GM23248 (cell line): ENCODE measurements around the gene ADGRG1.

ENCODE experiments used
- EZH2 ChIP-seq: fragments of 200-600 bp; sonication (generic); IDR thresholded peaks from 2 replicates; pipeline ENCODE4 v1.6.1; 2018; ENCODE audit warnings: antibody characterized with exemption, mild to moderate bottlenecking; ENCODE audit not compliant: insufficient read depth, poor library complexity, severe bottlenecking
- EZH2phosphoT487 ChIP-seq: fragments of 200-600 bp; sonication (generic); IDR thresholded peaks from 2 replicates; pipeline ENCODE4 v1.6.1; 2018; ENCODE audit warnings: antibody characterized with exemption, moderate library complexity, mild to moderate bottlenecking, low read depth; ENCODE audit not compliant: insufficient read depth

DNA sequence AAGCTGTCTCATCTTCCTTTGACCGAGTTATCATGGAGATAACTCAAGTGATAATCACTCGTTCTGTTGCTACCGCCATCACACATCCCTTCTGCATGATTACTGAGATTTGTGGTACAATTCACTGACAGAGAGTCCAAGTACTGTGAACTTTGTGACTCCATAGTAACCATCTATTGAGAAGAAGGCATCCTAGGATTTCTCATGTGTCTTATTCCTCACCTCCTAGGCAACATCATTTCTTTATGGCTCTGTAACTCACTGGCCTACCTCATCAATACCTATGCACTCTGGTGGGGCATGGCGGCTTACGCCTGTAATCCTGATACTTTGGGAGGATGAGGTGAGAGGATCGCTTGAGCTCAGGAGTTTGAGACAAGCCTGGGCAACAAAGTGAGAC lies 85.6 kb downstream of the ADGRG1 start:
- TF ChIP-seq EZH2, result no peak
- TF ChIP-seq EZH2phosphoT487, result no peak
